Caki2 (cell line): Measurements from ENCODE around the gene CIB4. TPM values are rescaled to one million over a fixed set of nuclear protein-coding genes. Genes with fewer than 3 reads are reported as not detected.

ENCODE experiments used
- DNase-seq: peaks from one replicate; pipeline ENCODE4 v3.0.0-alpha.2; 2015; ENCODE audit warnings: low read depth
- in situ Hi-C: cut with HindIII; loops from 2 replicates; pipeline ENCODE4 v1.10.0; 2016; ENCODE audit warnings: low sequenced_read_pairs, low pct_unique_long_range_greater_than_20kb, mixed read lengths
- total RNA-seq: library from RNA; depleted of rRNA; stranded (reverse); fragments of >200 nt; shearing (Covaris generic); gene quantifications from 2 replicates; pipeline ENCODE4 v1.2.3, GENCODE V29; 2014; ENCODE audit warnings: low replicate concordance

Gene CIB4
- total RNA-seq, 1 experiment from 2014 or later, result not detected

DNA sequence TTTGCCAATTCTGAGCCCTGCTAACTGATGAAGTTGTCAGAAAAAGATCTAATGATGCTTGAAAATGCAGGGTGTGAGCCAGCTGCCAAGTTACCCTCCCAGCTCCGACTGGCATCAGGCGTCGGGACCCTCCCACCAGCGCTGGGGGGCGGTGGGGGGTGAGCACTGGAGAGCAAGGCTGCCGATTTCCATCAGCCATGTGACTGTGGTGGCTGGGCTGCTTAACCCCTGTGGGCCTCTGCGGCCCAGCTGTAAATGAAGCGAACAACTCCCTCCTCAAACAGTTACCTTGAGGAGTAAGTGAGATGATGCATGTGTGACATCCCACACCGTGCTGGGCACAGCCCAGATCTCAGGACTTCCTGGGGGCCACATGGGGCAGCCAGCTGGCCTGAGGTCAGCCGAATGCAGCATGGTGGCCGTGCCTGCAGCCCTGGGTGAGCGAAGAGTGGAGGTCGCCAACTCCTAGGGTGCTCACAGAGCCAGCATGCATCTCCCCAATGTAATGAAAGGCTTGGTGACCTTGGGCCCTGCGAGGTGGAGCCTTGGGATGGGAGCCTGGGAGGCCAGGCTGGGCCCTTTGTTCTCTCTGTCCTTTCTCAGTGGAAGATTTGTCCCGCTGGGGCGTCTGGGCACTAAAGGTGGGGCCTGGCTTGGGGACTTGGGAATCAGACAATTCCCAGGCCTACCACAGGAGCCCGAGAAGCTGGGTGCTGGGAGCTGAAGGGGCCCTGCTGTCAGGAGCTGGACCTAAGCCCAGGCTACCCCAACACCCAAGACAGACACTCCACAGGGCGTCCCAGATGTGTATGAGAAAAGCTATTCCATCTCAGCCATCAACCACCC, 25.1 kb downstream of the CIB4 start:
- in situ Hi-C loops, result no loop called here
- no peak for DNase-seq

DNA sequence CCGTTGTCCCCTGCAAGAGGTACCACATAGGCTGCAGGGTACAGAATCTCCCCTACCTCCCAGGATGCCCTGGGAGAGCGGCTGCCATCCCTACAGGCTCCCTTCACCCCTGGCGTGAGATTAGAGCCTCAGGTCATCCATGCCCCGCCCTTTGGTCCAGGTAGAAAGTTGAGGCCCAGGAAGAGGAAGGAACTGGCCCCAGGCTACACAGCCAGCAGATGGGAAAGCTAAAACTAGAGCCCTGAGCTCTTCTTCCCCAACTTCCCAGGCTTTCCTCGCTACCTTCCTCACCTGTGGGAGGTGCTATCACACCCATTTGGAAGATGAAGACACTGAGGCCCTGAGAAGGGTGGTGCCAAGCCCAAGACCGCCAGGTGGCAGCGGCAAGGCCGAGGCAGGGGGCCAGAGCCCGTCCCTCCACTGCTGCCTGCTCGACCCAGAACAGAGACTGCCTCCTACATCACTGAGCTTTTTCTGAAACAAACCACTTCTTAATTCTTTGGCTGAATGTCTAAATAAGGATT, 25.8 kb downstream of the CIB4 start:
- in situ Hi-C loops, result no loop called here
- DNase-seq, result no peak

DNA sequence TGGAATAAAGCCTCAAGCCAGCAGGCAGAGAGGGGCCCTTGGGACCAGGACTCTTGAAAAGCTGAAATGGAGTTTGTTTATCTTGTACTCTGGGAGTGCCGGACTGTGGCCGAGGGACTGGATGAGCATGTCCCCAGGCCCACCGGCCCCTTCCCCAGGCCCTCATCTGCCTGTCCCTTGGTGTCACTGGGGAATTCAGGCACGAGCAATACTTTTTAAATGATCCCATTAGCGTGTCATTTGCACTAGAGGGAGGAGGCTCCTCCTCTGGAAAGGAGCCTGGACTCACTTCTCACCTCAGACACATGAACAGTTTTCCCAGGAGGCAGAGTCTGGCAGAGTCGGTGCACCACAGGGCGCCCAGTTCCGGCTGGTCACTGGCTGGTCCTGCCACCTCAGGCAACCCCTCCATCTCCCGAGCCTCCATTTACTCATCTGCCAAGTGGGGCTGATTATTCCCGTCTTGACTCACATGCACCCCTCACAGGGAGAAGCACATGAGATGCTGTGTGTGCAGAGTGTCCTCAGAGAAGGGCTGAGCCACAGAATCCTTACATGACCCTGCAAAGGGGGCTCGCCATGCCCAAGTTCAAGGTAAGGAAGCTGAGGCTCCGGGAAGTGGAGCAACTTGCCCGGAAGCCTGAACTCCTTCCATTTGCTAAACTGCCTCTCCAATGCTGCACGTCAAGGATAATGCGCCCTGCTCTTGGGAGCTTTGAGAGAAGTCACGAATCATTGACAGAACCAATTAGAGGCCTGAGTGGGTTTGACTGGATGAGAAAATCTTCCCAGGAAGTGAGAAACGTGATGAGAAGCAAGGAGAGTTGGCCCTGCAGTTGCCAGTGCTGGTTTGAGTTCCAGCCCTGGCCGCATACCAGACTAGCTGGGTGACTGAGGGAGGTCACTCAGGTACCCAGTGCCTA, 26.7 kb downstream of the CIB4 start:
- in situ Hi-C loops, result no loop called here
- DNase-seq, result peak; percentile 30

DNA sequence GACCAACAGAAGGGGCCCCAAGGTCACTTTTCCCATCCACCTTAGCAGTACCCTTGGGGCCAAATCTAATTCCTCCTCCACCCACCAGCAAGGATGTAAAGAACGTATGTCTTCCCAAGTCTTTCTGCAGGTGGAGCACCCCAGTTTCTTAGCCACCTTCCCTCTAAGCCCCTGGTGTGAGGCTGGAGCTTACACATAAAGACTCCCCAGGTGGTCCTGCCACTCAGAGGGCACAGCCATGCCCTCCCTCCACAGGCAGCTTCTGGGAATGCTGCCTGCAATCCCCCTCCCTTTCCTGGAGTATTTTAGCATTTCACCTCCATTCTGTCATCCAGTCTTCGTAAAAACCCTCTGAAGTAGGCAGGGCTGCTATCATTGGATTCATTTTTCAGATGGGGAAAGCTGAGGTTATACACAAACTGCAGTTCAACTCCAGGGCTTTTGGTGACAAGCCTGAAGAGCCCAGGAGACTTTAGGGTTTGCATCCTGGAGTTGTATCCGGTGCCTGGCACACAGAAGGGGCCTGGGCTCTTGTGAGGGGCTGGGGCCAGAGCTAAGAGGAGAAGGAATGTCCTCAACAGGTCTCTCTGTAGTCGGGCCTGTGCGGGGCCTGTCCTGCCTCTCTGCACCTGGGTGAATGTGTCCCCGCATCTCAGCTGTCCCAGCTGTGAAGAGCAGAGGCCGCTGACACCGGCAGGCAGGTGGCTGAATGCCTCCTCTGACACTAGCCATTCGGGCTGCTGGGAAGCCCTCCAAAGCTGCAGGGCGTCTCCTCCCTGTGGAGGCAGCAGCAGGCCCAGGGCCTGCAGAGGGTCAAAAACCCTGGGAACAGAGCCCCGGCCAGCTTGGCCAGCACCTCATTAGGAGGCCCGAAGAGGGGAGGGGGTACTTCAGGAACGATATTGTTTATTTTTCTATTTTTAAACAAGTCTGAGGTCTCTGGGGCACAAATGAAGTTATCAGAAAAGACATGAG, 27.6 kb downstream of the CIB4 start:
- DNase-seq, result no peak
- in situ Hi-C loops, result no loop called here

DNA sequence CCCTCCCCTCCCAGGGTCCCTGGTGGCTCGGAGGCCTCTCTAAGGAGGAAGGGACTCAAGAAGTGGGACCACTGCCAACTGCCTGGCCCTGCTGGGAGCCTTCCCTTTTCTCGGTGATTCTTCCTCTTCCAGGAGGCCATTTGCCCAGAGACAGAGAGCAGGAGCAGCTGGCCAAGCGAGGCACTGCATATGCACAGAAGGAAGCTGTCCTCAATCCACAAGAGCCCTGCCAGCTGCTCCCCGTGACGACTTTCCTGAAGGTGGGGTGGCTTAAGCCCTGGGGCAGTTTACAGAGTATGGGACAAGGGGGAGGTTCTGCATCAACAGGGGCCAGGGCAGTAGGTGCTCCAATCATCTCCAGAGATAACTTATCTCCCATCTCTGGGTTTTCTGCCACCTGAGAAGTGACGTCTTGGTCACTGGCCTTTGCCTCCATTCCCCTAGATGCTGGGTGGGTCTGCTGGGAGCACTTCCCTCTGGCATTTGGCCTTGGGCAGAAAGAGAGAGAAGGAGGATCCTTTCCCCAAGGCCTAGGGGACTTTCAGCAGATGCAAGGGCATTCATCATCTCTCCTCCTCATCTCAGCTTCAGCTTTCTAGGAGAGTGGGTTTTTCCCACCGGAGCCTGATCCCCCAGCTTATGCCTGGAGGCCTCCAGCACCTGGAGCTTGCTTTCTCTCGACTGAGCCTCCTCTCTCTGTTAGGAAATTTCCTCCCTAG, 28.5 kb downstream of the CIB4 start:
- in situ Hi-C loops, result no loop called here
- DNase-seq, result no peak

DNA sequence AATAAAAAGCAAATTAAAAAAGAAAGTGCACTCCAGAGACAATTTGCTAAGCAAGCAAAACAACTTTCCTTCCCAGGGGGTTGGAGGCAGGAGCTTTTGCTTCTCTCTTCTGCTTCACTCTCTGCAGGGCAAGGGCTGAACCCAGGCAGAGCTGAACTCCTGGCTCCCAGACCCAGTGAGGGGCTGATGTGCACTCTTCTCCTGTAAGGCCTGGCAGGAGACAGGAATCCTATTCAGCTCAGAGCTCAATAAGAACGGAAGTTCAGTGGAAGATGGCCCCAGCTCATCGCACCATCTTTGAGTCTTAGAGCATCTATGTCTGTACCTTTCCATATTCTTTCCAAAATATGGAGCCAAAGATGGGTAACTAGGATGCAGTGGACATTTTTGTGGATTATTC, 29.1 kb downstream of the CIB4 start:
- in situ Hi-C loops, result no loop called here
- DNase-seq, result no peak

DNA sequence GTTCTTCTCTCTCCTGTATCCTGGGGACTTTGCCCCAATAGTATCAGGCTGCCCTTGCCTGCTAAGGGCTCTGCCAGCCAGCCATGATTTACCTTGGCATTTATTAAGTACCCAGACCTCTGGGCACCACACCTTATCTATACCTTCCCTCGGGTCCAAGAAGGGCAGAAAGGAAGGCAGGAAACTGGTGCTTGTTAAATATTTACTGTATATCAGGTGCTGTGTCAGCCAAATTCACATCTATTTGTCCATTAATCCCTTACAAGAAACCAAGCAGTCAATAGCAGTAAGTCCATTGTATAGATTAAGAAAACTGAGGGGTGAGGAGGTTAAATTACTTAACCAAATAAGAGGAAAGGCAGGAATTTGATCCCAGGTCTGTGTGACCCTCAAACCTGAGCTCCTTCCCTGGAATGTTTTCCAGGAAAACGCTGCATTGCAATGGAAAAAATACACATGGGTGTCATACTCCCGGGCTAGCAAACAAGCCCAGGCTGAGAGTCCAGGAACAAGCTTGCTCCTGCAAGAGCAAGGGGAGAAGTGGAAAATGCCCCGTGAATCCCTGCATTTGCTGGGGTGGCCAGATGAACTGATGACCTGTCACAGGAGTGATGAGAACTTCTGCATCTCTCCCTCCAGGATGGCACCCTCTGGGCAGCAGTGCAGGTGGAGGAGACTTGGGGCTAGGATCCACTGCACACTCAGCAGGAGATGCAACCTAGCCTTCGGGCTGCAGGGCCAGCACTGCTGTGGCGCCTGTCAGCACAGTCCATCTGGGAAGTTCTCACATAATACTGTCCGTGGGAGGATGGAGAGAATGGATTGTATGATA, 30.4 kb downstream of the CIB4 start:
- in situ Hi-C loops, result no loop called here
- no peak for DNase-seq

DNA sequence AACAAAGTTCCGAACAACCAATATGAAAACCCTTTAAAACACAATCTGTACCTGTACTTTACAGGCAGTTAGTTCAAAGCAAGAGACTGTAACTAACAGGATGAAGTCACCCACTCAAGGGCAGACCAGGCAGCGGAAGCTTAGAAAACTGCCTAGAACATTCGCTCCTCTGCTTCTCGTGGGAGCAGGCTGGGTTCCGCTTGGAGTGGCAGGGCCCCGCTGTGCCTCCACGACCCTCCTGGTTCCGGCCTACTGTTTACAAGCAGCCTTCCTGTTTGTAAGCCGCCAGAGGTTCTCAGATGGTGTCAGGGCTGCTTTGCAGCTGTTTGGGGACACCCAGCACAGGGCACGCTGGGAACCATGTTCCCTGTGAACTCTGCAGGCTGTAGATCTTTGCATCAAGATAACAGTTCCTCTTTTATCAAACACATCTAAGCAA, 31.3 kb downstream of the CIB4 start:
- no peak for DNase-seq
- in situ Hi-C loops, result no loop called here

DNA sequence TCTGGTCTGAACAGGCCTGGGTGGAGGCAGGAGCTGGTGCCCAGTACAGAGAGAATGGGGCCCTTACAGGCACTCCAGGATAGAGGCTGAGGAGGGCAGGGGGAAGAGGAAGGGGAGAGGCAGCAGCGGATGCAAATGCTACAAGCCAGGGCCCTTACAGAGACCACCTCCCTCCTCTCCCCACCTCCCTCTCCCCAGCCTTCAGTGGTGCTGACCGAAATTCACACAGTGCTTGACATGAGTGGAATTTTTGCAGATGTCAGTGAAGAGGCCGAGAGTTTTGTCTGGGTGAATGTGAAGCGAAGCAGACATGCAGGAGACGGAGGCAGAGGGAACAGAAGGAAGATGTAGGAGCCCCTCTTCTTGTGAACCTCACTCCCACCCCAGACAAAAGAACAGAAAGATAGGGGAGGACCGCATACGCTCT, 31.9 kb downstream of the CIB4 start:
- in situ Hi-C loops, result no loop called here
- no peak for DNase-seq

DNA sequence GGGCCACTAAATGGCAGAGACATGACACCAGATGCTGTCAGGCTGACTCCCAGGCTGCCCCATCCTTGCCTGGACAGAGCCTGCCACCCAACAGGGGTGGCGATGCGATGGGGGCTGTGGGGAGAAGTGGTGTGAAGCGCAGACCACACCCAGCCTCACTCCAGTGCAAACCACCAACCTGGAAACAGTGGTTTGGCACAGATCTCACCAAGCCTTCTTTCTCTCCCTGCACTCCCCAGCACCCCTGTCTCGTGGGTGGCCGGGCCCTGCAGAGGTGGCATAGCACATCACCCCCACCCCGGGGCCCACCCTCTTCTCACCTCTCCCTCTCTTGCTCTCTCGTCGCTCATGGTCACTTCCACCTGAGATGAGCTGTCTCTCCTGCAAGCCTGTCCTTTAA, 32.6 kb downstream of the CIB4 start:
- in situ Hi-C loops, result no loop called here
- DNase-seq, result no peak

DNA sequence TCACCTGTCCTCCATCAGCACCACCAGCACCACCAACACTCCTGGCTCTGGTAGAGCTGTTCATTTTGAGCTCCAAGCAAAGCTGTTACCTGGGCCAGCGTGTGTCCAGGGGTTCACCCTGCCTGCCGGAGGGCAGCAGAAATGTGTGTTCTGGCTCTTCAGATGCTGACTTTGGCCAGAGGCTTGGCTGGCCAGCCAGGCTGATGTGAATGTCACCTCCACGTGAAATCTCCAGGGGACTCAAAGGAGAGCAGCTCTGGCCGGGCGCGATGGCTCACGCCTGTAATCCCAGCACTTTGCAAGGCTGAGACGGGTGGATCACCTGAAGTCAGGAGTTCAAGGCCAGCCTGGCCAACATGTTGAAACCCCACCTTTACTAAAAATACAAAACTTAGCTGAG, 33.5 kb downstream of the CIB4 start:
- in situ Hi-C loops, result no loop called here
- DNase-seq, result no peak

DNA sequence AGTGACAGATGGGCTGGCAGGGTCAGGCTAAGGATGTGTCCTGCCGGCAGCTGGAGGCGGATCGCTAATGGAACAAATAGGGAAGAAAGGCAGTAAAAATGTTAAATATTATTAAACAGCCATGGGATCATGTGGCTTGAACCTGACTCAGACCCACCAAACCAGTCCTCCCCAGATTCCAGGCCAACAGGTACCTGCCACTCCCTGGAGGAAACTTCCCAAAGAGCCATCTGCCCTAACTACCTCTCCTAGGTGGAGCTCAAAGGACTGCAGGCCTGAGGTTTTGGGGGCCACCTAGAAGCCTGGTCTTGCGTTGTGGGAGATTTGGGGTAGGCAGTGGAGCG, 34.3 kb downstream of the CIB4 start:
- in situ Hi-C loops, result no loop called here
- DNase-seq, result peak; percentile 21

DNA sequence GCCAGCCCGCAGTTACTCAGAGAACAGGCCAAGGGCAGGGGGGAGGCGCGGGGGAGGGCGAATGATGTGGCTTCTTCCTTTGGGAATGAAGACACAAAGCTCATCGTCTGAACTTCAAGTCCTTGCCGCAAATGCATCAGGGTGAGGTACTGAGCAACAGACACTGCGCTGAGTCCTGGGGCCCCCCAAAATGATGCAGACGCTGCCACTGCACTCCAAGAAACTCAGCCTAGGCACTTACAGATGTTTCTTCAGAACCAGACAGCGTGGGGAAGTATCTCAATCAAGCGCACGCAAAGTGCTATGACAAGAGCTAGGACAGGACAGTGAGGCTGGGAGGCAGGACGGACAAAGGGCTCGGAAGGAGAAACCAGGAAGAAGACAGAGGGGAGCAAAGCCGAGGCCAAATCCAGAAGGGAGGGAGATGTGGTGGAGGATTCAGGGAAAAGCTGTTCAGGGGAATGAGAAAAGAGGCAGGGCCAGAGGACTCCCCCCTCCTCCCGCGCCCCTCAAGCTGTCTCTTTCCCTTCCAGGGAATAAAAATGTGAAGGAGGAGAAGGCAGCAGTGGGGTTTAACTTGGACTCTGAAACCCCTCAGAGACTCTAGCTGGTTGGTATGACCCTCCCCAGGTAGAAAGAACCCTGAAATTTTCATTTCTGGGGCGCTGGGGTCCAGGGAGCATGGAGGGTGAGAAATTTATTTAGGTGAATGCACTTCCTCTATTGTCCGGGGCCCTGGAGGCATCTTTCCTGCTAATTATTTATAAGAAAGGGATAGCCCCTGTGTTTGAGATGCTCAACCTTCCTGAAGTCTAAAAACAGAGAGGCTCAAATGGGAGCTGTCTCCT, 34.9 kb downstream of the CIB4 start:
- no peak for DNase-seq
- in situ Hi-C loops, result no loop called here

DNA sequence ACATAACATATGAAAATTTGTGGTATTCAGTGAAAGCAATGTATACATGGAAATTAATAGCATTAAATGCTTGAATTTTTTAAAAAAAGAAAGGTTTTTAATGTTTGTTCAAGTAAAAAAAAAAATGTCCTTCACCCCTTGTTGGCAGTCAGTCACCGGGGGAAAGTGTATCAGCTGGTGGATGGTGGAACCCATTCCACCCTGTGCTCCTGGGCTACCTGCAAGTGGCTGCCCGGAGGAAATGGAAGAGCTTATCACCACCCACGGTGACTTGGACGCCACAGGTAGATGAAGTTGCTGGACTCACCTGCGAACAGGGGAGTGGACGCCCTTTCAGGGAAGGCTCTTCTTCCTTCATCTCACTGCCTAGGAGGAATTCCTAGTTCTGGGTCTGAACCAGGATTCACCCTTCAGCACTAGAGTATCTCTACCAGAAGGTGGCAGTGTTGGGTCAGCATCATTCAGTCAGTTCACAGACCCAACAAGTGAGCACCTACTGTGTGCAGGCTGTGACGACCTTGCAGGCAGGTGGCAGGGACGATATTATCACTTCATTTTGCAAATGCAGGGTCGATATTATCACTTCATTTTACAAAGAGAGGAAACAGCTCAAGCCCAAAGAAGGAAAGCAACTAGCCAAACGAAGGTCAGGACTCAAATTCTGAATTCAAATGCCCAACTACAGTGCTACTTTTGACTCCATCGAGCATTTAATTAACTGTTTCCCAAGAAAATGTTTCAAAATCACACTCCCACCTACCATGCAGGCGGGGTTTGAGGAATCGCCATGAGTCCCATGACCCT, 35.8 kb downstream of the CIB4 start:
- DNase-seq, result peak; percentile 66
- in situ Hi-C loops, result no loop called here

DNA sequence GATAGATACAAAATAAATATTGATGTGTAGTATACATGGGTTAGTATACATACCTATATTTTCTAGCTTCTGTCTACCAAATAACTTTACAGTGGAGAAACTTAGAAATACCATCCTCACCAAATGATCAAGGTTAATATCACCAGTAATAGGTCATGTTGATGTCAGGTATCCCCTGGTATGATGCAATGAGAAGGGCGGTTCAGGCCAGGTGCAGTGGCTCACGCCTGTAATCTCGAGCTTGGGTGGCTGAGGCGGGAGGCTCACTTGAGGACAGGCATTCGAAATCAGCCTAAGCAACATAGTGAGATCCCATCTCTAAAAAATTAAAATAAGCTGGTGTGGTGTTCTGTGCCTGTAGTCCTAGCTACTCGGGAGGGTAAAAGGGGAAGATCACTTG, 38.6 kb downstream of the CIB4 start:
- DNase-seq, result no peak
- in situ Hi-C loops, result no loop called here
